Cerebellar nuclear complex (tissue), 1 donor: ENCODE results near the gene SLC2A13.
"Not testable (repeated sequence)": the region's sequence is repeated elsewhere in the genome, so short reads cannot be mapped to it uniquely, and the experiment has no call there.

Experiments used
- DNase-seq, 2 experiments: peaks; one replicate each; lab custom pipeline; 2025; lab: John Stamatoyannopoulos, UW

SLC2A13 gene

DNA sequence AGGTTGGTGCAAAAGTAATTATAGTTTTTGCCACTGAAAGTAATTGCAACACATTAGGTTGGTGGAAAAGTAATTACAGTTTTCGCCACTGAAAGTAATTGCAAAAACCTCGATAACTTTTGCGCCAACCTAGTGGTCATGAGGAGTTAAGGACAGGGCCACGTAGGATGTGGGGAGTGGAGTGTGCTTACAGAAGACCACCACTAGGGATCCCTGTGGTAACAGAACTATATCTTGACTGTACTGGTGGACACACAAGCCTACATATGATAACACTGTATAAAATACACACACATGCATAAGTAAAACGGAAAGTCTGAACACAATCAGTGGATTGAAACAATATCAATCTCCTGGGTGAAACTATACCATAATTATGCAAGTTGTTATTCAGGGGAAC is 298.8 kb downstream of the SLC2A13 start:
- DNase-seq = no peak

DNA sequence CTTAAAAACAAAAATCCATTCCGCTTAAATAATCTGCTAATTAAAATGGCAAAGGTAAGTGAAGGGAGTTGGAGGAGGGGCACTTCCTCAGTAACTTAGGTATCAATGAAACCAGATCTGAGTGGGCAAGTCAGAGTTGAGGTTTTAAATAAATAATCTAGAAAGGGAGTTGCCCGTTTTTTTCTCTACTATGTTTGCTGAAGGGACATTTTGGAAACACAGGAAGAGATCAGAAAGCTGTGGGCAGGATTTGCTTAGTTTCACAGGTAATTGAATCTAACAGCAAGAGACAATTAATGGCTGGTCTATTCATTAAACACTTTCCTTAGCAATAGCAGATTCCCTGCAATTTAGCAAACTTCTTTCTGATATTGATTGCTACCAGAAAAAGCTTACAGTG is 300.2 kb downstream of the SLC2A13 start:
- DNase-seq = no peak

DNA sequence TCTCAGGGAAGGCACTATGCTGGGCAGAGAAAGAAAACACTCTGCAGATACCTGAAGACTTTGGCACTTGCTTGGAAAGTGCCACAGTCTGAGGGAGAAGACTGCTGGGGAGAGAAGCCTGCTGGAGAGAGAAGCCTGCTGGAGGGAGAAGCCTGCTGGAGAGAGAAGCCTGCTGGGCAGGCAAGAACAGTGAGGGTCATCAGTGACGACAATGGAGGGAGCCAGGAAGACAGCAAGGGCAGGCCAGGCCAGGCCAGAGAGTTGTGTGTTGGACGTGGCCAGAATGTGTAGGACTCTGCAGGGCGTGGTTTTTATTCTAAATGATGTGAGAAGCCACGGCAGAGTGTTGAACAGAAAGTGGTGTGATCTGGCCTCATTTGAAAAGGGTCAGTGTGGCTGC is 301.0 kb downstream of the SLC2A13 start:
- no peak for DNase-seq

DNA sequence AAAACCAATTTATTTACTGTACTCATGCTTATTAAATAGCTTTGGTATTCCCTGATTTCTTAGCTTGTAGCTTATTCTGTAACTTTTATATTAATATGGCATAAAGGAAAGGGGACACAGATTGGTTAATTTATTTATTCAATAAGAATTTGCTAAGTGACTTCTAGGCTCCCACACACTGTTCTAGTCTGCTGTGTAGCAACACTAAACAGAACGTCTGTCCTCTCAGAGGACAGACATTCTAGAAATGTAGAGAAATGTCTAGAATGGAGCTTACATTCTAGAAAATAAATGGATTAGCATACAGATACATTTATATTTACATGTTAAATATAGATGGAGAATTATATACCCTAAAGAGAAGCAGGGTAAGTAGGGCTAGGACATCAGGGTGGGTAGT is 301.4 kb downstream of the SLC2A13 start:
- no peak for DNase-seq

- DNase-seq = no peak
Measured at GRCh38 chr12:39803151-39803550, 302.7 kb downstream of the SLC2A13 start.

GRCh38 chr12:39798977-39799376 is 306.9 kb downstream of the SLC2A13 start:
- DNase-seq = no peak

DNA sequence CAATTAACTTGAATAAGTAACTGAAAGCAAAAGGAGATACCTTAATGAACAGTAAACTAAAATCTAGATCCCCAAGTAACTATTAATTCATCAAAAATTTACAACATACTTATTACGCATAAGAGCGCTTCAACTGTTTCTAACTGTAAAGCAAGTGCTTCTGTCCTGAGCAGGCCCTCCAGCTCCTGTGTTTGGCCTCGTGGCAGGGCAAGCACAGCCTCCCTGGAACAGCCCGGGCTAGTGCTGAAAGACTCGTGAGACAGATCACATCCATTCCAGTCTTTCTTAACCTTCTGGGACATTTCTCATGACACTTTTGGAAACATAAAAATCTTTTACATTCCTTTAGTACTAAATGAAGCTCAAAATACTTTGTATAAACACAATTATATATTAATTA is 307.5 kb downstream of the SLC2A13 start:
- no peak for DNase-seq

- no peak for DNase-seq
Measured at GRCh38 chr12:39795481-39795880, 310.4 kb downstream of the SLC2A13 start.

- no peak for DNase-seq
Measured at GRCh38 chr12:39792938-39793337, 312.9 kb downstream of the SLC2A13 start.

DNA sequence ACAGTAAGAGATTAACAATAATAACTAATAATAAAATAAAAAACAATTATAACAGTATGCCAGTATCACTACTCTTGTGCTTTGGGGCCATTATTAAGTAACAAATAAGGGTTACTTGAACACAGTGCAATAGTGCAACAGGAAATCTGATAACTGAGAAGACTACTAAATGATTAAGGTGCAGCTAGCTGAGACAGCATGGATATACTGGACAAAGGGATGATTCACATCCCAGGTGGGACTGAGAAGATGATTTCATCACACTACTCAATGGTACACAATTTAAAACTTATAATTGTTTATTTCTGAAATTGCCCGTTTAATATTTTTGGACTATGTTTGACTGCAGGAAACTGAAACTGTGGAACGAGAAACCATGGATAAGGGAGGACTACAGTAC is 317.6 kb downstream of the SLC2A13 start:
- no peak for DNase-seq

DNA sequence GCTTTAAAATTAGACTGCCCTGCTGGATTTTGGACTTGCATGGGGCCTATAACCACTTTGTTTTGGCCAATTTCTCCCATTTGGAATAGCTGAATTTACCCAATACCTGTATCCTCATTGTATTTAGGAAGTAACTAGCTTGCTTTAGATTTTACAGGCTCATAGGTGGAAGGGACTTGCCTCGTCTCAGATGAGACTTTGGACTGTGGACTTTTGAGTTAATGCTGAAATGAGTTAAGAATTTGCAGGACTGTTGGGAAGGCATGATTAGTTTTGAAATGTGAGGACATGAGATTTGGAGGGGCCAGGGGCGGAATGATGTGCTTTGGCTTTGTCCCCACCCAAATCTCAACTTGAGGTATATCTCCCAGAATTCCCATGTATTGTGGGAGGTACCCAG is 320.1 kb downstream of the SLC2A13 start:
- DNase-seq = not testable (repeated sequence)

DNA sequence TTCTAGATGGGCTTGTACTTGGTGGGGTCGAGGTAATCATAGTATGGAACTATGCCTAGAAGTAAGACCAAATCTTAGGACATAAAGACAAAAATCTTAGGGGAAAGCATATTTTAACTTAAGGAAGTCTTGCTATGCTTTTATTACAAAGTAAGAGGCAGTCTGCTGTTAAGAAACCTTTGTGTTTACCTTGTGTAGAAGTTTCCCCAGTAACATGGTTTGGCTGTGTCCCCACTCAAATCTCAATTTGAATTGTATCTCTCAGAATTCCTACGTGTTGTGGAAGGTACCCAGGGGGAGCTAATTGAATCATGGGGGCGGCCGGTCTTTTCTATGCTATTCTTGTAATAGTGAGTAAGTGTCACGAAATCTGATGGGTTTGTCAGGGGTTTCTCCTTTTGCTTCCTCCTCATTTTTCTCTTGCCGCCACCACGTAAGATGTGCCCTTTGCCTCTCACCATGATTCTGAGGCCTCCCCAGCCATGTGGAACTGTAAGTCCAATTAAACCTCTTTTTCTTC is 323.8 kb downstream of the SLC2A13 start:
- no peak for DNase-seq

DNA sequence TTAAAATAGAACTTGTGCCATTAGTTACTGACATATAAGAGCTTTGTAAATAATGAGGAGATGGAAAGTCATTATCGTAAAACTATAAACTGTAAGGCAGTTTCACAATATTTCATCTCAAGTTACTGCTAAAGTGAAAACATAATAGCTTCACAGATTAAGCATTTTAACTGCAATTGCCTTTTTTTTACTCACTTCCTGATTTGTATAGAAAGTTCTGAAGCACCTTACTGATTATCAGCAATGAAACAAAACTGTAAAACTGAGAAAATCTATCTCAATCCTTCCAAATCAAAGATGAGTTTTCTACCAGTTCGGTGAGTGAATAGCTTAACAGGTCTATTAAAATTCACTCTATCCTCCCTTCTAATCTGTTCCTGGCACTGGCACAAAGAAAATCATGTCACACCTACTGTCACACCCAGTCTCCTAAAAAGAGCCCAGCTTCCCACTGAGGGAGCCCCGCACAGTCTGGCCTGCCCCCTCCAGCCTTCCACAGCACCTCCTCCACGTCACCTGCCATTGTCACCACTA is 324.9 kb downstream of the SLC2A13 start:
- no peak for DNase-seq

DNA sequence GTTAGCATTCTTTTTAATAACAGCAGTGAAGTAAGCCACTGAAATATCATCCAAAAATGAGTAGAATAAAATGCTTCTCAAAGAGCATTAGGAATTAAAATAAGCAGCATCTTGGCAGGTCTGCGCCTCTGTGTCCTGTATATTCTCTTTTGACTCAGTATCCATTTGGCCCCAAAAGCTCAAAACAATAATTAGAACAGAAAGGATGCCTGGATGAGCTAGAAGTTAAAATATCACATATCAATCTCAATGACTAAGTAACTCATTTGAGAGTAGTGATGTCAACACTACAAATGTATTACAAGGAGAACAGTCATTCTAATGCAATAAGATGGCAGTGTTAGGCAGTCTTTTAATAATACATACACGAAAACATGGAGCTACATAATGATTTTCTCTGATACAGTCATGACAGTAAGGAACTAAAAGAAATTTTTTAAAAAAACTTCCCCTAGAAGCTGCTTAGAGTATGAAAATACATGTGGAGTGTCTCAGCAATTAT is 325.4 kb downstream of the SLC2A13 start:
- no peak for DNase-seq

- no peak for DNase-seq
Measured at GRCh38 chr12:39779768-39780340, 326.0 kb downstream of the SLC2A13 start.

- no peak for DNase-seq
Measured at GRCh38 chr12:39777465-39777864, 328.4 kb downstream of the SLC2A13 start.

- DNase-seq = no peak
Measured at GRCh38 chr12:39773266-39773665, 332.6 kb downstream of the SLC2A13 start.

GRCh38 chr12:39772821-39773259 is 333.0 kb downstream of the SLC2A13 start:
- DNase-seq = peak in 1 of 2 experiments; percentile 5

GRCh38 chr12:39771456-39771855 is 334.4 kb downstream of the SLC2A13 start:
- DNase-seq = no peak

DNA sequence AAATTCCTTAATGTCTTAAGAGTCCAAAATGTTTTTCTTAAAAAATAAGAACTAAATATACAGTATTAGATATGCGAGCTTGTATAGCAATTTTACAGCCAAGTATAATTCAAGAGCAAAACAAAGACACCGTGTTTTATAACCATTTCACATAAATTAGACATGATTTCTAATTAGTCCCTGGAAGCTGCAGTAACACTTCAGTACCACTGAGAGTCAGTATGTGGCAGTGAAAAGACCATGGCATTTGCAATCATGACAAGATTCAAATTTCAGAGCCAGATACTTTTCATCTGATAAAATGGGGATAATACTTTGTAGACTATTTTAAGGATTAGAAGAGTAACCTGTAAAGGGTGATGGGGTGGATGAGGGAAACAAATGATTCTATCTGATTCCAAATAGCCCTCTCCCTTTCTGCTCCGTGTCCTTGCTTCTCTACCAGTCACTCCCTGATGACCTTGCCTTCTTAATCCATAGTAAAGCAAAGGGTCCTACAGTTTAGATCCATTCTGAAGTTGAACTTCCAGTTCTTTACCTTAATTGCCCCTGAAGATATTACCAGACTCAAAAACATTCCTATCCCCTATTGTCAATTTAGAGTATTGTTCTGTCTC is 340.8 kb downstream of the SLC2A13 start:
- DNase-seq = no peak

- no peak for DNase-seq
Measured at GRCh38 chr12:39763890-39764169, 342.1 kb downstream of the SLC2A13 start.

DNA sequence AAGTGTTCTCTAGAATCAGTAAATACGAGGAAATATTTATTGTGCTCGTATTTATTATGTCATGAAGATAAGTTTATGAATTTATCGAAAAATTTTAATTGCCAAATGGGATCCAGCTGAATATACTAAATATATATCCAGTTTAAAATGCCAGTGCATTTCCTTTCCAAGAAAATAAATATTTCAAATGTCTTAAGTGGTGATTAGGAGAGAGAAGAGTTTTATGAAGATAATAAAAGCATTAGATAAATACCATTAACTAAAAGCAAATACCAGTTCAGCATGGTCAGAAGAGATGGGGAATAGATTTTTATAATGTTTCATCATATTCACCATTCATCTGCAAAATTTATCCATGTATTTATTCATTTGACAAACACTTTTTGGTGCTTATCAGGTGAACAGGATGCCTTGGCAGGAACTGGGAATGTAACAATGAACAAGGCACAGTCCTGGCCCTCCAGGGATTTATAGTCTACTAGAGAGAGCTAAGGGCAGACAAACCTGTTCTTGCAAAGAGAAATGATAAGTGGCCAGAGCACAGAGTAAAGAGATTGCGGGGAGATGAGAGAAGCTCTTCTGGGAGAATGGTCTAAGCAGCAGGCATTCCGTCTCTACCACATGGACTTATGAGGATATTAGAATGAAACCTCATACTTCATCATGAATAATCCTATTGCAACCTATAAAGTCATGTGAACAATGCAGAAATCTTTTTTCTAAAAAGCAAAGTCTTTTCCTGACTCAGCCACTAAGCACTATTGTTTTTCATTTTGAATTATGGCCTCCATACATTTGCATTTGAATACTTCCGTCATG is 342.6 kb downstream of the SLC2A13 start:
- DNase-seq = no peak

DNA sequence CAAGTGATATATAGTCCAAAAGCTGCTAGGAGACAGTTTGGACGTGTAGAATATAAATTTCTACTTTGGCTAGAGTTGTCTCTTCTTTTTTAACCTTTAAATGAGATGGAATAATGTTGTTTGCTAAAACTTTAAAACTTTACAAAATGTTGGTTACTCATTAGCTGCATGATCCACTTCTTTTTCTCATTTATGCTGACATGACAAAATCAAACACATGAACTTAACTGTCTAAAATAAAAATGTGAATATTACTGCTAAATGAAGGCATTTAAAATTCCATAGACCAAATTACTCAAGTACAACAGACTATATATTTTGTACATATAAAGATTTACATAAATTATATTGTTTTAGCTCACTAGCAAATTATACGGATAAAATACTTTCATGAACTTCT is 350.4 kb downstream of the SLC2A13 start:
- no peak for DNase-seq
